Activated B cell treated with CpG ODN at 0.5 μM for 24 hours (primary cell): ENCODE measurements around the gene ETS1. TPM values are rescaled to one million over a fixed set of nuclear protein-coding genes. Genes with fewer than 3 reads are reported as not detected.

Experiments used
- ATAC-seq: fragments of 200-7000 bp; cut with Tn5 transposase; one replicate; pipeline ENCODE4 v1.10.0; 2021; ENCODE audit warnings: low read depth, mild to moderate bottlenecking, moderate library complexity
- CTCF ChIA-PET: fragments of 350-600 bp; sonication (Branson Sonifier 250); formaldehyde crosslinking; loops from one replicate; lab custom pipeline; 2021; ENCODE audit warnings: antibody characterized with exemption; lab: Charles Lee
- POLR2A ChIA-PET: fragments of 350-600 bp; sonication (Branson Sonifier 250); formaldehyde crosslinking; loops from one replicate; lab custom pipeline; 2021; ENCODE audit warnings: antibody characterized with exemption; lab: Charles Lee
- DNase-seq: peaks from one replicate; pipeline ENCODE4 v3.0.0; 2022
- H3K27ac Mint-ChIP-seq: one replicate; pipeline ENCODE4 v1.8.0; 2020; ENCODE audit warnings: mixed read lengths
- H3K27me3 Mint-ChIP-seq: one replicate; pipeline ENCODE4 v1.8.0; 2021; ENCODE audit warnings: mixed read lengths
- H3K36me3 Mint-ChIP-seq: one replicate; pipeline ENCODE4 v1.8.0; 2021; ENCODE audit warnings: low read depth, mixed read lengths
- H3K4me1 Mint-ChIP-seq: one replicate; pipeline ENCODE4 v1.8.0; 2021; ENCODE audit warnings: mixed read lengths
- H3K4me3 Mint-ChIP-seq: one replicate; pipeline ENCODE4 v1.8.0; 2020; ENCODE audit warnings: mild to moderate bottlenecking, mixed read lengths
- H3K9me3 Mint-ChIP-seq: one replicate; pipeline ENCODE4 v1.8.0; 2020; ENCODE audit warnings: mixed read lengths
- intact Hi-C: fragments of 100-400 bp; cut with micrococcal nuclease; formaldehyde crosslinking; loops from one replicate; pipeline ENCODE4 v1.15.1; 2024
- total RNA-seq: library from RNA; stranded (reverse); gene quantifications from 2 replicates; pipeline ENCODE4 v1.2.3, GENCODE V29; 2022
- TF ChIP-seq, protein P1 (sequence below): fragments of 200-600 bp; IDR thresholded peaks from one replicate; pipeline ENCODE4 v1.8.0; 2022; ENCODE audit warnings: antibody characterized with exemption, mild to moderate bottlenecking

Gene ETS1
- total RNA-seq, 1 donor from 2014 or later: 301 TPM

DNA sequence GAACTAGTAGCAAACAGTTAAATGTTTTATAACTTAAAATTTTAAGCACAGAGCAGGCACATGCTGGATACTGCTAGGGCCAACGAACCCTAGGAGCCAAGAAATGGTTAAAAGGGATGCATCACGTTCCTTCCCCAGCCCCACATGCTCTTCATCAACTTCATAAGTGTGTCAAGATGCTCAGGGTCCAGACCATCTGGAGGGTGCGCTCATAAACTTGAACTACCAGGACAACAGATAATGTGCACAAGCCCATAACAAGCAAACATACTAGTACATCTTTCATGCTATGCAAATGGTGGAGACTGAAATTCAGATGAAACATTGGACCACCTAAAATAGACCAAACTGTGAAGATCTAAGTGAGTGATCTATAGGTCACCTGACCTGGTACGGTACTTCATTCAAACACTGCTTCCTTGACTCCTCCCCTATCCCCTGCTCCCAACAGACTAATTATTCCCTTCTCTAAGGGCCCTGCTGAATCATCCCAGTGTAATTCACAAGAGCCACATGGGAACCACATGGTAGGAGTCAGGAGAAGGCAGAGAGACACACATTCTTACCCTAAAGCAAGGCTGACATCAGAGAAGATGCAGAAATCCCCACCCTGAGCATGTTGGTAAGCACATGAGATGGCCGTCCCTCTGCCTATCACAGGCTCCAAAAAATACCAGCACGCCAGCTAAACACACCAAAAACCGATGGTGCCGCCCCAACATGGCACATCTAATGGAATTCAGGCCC is 83.9 kb downstream of the ETS1 start:
- TF ChIP-seq, protein P1, sequence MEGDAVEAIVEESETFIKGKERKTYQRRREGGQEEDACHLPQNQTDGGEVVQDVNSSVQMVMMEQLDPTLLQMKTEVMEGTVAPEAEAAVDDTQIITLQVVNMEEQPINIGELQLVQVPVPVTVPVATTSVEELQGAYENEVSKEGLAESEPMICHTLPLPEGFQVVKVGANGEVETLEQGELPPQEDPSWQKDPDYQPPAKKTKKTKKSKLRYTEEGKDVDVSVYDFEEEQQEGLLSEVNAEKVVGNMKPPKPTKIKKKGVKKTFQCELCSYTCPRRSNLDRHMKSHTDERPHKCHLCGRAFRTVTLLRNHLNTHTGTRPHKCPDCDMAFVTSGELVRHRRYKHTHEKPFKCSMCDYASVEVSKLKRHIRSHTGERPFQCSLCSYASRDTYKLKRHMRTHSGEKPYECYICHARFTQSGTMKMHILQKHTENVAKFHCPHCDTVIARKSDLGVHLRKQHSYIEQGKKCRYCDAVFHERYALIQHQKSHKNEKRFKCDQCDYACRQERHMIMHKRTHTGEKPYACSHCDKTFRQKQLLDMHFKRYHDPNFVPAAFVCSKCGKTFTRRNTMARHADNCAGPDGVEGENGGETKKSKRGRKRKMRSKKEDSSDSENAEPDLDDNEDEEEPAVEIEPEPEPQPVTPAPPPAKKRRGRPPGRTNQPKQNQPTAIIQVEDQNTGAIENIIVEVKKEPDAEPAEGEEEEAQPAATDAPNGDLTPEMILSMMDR: no peak
- Mint-ChIP-seq H3K9me3 (no peaks in the 10 kb centered on the region), H3K27ac (peak overlapping the region; percentile 79), H3K4me3 (peak overlapping the region; percentile 37), H3K36me3 (peaks cover 72% of the 10 kb centered on the region), H3K4me1 (peaks cover 99% of the 10 kb centered on the region), H3K27me3 (no peaks in the 10 kb centered on the region)
- intact Hi-C loops: no loop called here
- CTCF ChIA-PET: interaction anchor here (0.6 to 3.7 kb wide), 4 partner anchors 127 to 213 kb away, joined by 3 to 10 read pairs (median 3); no protein-coding TSS in a partner anchor
- ATAC-seq (no peak), DNase-seq (no peak)
- POLR2A ChIA-PET: interaction anchor here (0.6 to 1.7 kb wide), 3 partner anchors 13 to 19 kb away, joined by 3 to 6 read pairs (median 4); no protein-coding TSS in a partner anchor

DNA sequence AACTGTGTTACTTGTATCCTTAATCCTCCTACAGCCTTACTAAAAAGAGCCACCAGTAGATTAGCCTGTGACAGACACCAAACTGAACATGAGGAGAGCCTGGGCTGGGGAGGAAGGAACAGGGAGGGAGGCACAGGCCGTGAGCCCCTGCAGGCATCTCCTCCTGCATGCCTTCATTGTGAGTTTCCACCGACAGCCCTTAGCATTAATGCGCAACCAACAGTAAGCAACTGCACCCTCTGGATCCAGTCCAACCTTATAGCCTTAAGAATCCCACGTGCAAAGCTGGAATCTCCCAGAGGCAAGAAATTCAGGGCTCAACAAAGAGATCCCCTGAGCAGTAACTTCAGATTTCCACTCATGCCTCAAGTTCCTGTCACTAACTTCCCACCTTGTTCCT is 84.6 kb downstream of the ETS1 start:
- Mint-ChIP-seq H3K27ac (peak overlapping the region; percentile 79), H3K36me3 (peaks cover 70% of the 10 kb centered on the region), H3K9me3 (no peaks in the 10 kb centered on the region), H3K4me1 (peaks cover 99% of the 10 kb centered on the region), H3K27me3 (no peaks in the 10 kb centered on the region), H3K4me3 (peak overlapping the region; percentile 4)
- DNase-seq (no peak), ATAC-seq (no peak)
- intact Hi-C loops: no loop called here
- ChIA-PET POLR2A (interaction anchor here (1.6 kb wide), 1 partner anchor 19 kb away, joined by 4 read pairs; no protein-coding TSS in a partner anchor), CTCF (interaction anchor here (0.6 to 3.7 kb wide), 3 partner anchors 128 to 212 kb away, joined by 3 to 10 read pairs (median 3); no protein-coding TSS in a partner anchor)
- TF ChIP-seq, protein P1: no peak

DNA sequence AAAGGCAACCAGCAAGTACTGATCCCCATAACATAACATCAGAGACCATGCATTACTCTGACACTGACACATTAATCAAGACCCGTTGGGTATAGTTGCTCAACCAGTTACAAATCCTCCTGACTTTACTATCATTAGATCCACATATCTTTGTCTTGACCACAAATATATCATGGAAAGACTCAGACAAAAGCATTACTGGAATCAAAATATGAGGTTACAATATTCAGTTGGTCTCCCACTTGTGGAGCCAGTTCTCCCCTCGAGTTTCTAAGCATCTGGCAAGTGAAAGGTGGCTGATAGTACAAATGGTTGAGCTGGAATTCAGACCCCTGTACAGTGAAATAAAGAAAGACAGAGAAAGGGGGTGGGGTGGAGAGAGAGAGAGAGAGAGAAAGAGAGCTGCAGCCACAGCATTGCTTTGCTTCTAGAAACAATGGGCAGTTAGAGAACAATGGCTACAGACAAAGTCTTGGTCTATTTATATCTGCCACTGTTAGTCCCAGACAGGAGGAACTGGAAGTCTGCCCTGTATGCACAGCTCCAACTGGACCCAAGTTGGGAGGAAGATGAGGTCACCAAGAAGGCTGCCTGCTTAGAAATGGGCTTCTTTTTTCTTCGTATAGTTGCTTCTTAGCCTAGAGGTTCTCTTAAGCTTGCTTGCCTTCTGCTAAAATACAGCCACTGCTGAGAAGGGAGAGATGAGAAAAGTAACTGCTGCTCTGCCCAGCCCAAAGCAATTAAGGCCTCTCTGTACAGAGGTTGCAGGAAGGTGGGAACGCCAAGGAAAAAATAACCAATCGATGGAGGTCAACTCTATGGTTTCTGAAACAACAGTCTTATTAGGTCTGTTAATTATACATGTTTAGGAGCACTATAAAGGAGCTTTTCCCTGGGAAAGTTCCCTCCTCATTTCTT is 85.5 kb downstream of the ETS1 start:
- DNase-seq (no peak), ATAC-seq (no peak)
- TF ChIP-seq, protein P1: no peak
- Mint-ChIP-seq H3K27me3 (no peaks in the 10 kb centered on the region), H3K27ac (peak overlapping the region; percentile 79), H3K9me3 (no peaks in the 10 kb centered on the region), H3K4me1 (peaks cover 99% of the 10 kb centered on the region), H3K4me3 (peak overlapping the region; percentile 17), H3K36me3 (peaks cover 69% of the 10 kb centered on the region)
- POLR2A ChIA-PET: interaction anchor here (0.6 to 1.7 kb wide), 7 partner anchors 9 to 126 kb away, joined by 3 to 7 read pairs (median 3); no protein-coding TSS in a partner anchor
- CTCF ChIA-PET: interaction anchor here (1.4 to 3.7 kb wide), 2 partner anchors 128 to 211 kb away, joined by 3 to 10 read pairs; no protein-coding TSS in a partner anchor
- intact Hi-C loops: no loop called here

DNA sequence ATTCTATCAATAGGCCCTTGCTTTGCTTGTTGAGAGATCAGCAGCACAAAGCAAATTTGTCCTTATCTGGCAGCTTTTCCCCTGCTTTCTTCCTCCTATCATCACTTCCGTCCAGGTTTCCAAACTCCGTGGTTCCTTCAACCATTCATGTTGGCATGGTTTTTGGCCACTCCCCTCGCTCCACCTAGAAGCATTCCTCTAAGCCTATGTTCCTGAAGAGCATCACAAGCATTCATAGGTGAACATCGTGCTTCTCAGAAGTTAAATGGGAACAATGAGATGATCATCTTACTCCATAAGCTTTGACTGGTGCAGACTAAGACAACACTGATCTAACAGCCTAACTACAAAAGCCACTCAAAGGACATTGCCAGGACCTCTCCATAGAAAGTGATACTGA is 86.3 kb downstream of the ETS1 start:
- Mint-ChIP-seq H3K4me1 (peaks cover 99% of the 10 kb centered on the region), H3K9me3 (no peaks in the 10 kb centered on the region), H3K27ac (peak overlapping the region; percentile 79), H3K27me3 (no peaks in the 10 kb centered on the region), H3K36me3 (peaks cover 67% of the 10 kb centered on the region), H3K4me3 (peak overlapping the region; percentile 13)
- intact Hi-C loops: no loop called here
- ChIA-PET CTCF (no interaction called here), POLR2A (interaction anchor here (0.6 to 1.7 kb wide), 5 partner anchors 10 to 44 kb away, joined by 3 to 7 read pairs (median 4); no protein-coding TSS in a partner anchor)
- no peak for DNase-seq
- TF ChIP-seq, protein P1: no peak
- no peak for ATAC-seq
